GM12878 (cell line): ENCODE data around the gene POLR3E. TPM values are rescaled to one million over a fixed set of nuclear protein-coding genes. Genes with fewer than 3 reads are reported as not detected.

Source experiments
- ATF2 ChIP-seq: IDR thresholded peaks from 2 replicates; pipeline ENCODE4 v1.6.1; 2012; ENCODE audit warnings: low read length, inconsistent platforms
- CBFB ChIP-seq: IDR thresholded peaks from 2 replicates; pipeline ENCODE4 v1.6.1; 2016; ENCODE audit warnings: antibody characterized with exemption, low read depth
- DPF2 ChIP-seq: fragments of 450-650 bp; IDR thresholded peaks from 2 replicates; pipeline ENCODE4 v1.6.1; 2017; ENCODE audit warnings: mild to moderate bottlenecking
- E2F4 ChIP-seq: IDR thresholded peaks from 2 replicates; pipeline ENCODE4 v1.6.1; 2012; ENCODE audit warnings: low read depth, low read length, improper control_type of control experiment
- EED ChIP-seq: sonication (generic); IDR thresholded peaks from 2 replicates; pipeline ENCODE4 v1.6.1; 2016; ENCODE audit warnings: antibody characterized with exemption, low read depth
- GABPA ChIP-seq: IDR thresholded peaks from 2 replicates; pipeline ENCODE4 v1.6.1; 2014; ENCODE audit warnings: antibody characterized with exemption, low read depth, mild to moderate bottlenecking, inconsistent platforms
- KLF5 ChIP-seq: fragments of 450-650 bp; IDR thresholded peaks from 2 replicates; pipeline ENCODE4 v1.6.1; 2014; ENCODE audit warnings: mild to moderate bottlenecking; ENCODE audit not compliant: partially characterized antibody
- MLLT1 ChIP-seq: fragments of 450-650 bp; IDR thresholded peaks from 2 replicates; pipeline ENCODE4 v1.6.1; 2016; ENCODE audit warnings: mild to moderate bottlenecking
- NFXL1 ChIP-seq: fragments of 450-650 bp; IDR thresholded peaks from 2 replicates; pipeline ENCODE4 v1.6.1; 2017; ENCODE audit warnings: antibody characterized with exemption, mild to moderate bottlenecking, borderline replicate concordance
- NFYB ChIP-seq: IDR thresholded peaks from 2 replicates; pipeline ENCODE4 v1.6.1; 2011; ENCODE audit warnings: low read depth, mild to moderate bottlenecking, low read length, improper control_type of control experiment, moderate library complexity; ENCODE audit not compliant: insufficient read depth
- NKRF ChIP-seq: fragments of 450-650 bp; conservative IDR thresholded peaks from 2 replicates; pipeline ENCODE4 v1.6.1; 2017; ENCODE audit warnings: mild to moderate bottlenecking, moderate library complexity
- PAX8 ChIP-seq: fragments of 450-650 bp; IDR thresholded peaks from 2 replicates; pipeline ENCODE4 v1.6.1; 2017; ENCODE audit warnings: mild to moderate bottlenecking, moderate library complexity
- PML ChIP-seq: IDR thresholded peaks from 2 replicates; pipeline ENCODE4 v1.6.1; 2012; ENCODE audit warnings: low read length, inconsistent platforms
- SIN3A ChIP-seq: IDR thresholded peaks from 2 replicates; pipeline ENCODE4 v1.6.1; 2012; ENCODE audit warnings: low read depth, low read length, improper control_type of control experiment
- YY1 ChIP-seq: IDR thresholded peaks from 2 replicates; pipeline ENCODE4 v1.6.1; 2011; ENCODE audit warnings: low read depth, mild to moderate bottlenecking, low read length
- ZBTB33 ChIP-seq: fragments of 450-650 bp; IDR thresholded peaks from 2 replicates; pipeline ENCODE4 v1.6.1; 2017; ENCODE audit warnings: mild to moderate bottlenecking
- ZNF687 ChIP-seq: fragments of 450-650 bp; IDR thresholded peaks from 2 replicates; pipeline ENCODE4 v1.6.1; 2017; ENCODE audit warnings: mild to moderate bottlenecking, moderate library complexity
- polyA plus RNA-seq, 11 experiments: library from polyadenylated mRNA; depleted of rRNA in 4 of 11; unstranded in 6 of 11; stranded (reverse) in 5 of 11; fragments of >200 nt; fragmentation: Nextera tagmentation in 4 of 11; fragmentation: Illumina TruSeq in 1 of 11; extraction: Ambion mirVana in 4 of 11; extraction: Trizol in 1 of 11; gene quantifications; 1 replicate in 1 of 11; 2 replicates in 10 of 11; pipeline versions ENCODE4 v1.2.1 to v1.2.3, GENCODE V29; 2011 to 2016; ENCODE audit warnings: inconsistent platforms in 2 of 11, missing spikeins in 2 of 11, low read depth in 1 of 11
- total RNA-seq, 4 experiments: library from RNA; depleted of rRNA in 3 of 4; stranded (reverse); fragments of >200 nt in 3 of 4; fragmentation: Illumina TruSeq in 1 of 4; extraction: Trizol in 1 of 4; gene quantifications; 2 replicates each; pipeline versions ENCODE4 v1.2.1 to v1.2.3, GENCODE V29; 2013 to 2021

POLR3E gene
- total and polyA plus RNA-seq, 10 of the 15 experiments (the other 5 are each of a cell fraction or from before 2014, with no cell fraction given): 11.1 to 79.5 (median 39.7) TPM

GRCh38 chr16:22297114-22297870 lies at the start of gene POLR3E (continued):
- TF ChIP-seq GABPA (peak; percentile 66), KLF5 (peak; percentile 94), SIN3A (peak; percentile 16; the same call in 1 of the 2 replicates), EED (no peak; the same call in 1 of the 2 replicates), E2F4 (no peak), NFYB (no peak), NKRF (peak; percentile 94), PML (peak; percentile 77; the same call in 1 of the 2 replicates), MLLT1 (peak; percentile 70), ZBTB33 (peak; percentile 57), DPF2 (peak; percentile 84), ZNF687 (no peak), PAX8 (no peak), NFXL1 (no peak), ATF2 (no peak), CBFB (peak; percentile 15), YY1 (peak; percentile 96)
